GM21526 (cell line): Measurements from ENCODE around the gene PDE4D.

ENCODE experiments used
- ATAC-seq: cut with Tn5 transposase; IDR thresholded peaks from one replicate; pipeline ENCODE4 v1.9.1; 2021; ENCODE audit warnings: moderate library complexity; ENCODE audit not compliant: unreplicated experiment, low FRiP score

The PDE4D gene

GRCh38 chr5:59107692-59108091, 785.8 kb downstream of the PDE4D start:
- no peak for ATAC-seq

- no peak for ATAC-seq
These were observed 789.0 kb downstream of the PDE4D start for GRCh38 chr5:59104400-59105127.

- ATAC-seq, result no peak
These were observed 790.2 kb downstream of the PDE4D start for GRCh38 chr5:59103303-59103702.

- ATAC-seq, result no peak
These were observed 791.1 kb downstream of the PDE4D start for GRCh38 chr5:59102437-59102836.

- ATAC-seq, result no peak
These were observed 792.7 kb downstream of the PDE4D start for GRCh38 chr5:59100875-59101274.

- no peak for ATAC-seq
These were observed 793.6 kb downstream of the PDE4D start for GRCh38 chr5:59099995-59100345.

GRCh38 chr5:59099270-59099994, 794.1 kb downstream of the PDE4D start:
- no peak for ATAC-seq

GRCh38 chr5:59098743-59099142, 794.8 kb downstream of the PDE4D start:
- ATAC-seq, result no peak

GRCh38 chr5:59097712-59098111, 795.8 kb downstream of the PDE4D start:
- no peak for ATAC-seq

GRCh38 chr5:59097116-59097515, 796.4 kb downstream of the PDE4D start:
- no peak for ATAC-seq

- no peak for ATAC-seq
These were observed 798.0 kb downstream of the PDE4D start for GRCh38 chr5:59095480-59095879.

GRCh38 chr5:59094864-59095263, 798.7 kb downstream of the PDE4D start:
- no peak for ATAC-seq

GRCh38 chr5:59093329-59093728, 800.2 kb downstream of the PDE4D start:
- no peak for ATAC-seq

GRCh38 chr5:59092758-59093157, 800.8 kb downstream of the PDE4D start:
- ATAC-seq, result no peak

GRCh38 chr5:59091965-59092364, 801.6 kb downstream of the PDE4D start:
- no peak for ATAC-seq

GRCh38 chr5:59090323-59090722, 803.2 kb downstream of the PDE4D start:
- ATAC-seq, result no peak

GRCh38 chr5:59089767-59090166, 803.8 kb downstream of the PDE4D start:
- no peak for ATAC-seq

GRCh38 chr5:59088546-59088945, 805.0 kb downstream of the PDE4D start:
- no peak for ATAC-seq

- no peak for ATAC-seq
These were observed 807.5 kb downstream of the PDE4D start for GRCh38 chr5:59086024-59086423.

GRCh38 chr5:59081693-59082092, 811.8 kb downstream of the PDE4D start:
- no peak for ATAC-seq

- no peak for ATAC-seq
These were observed 813.6 kb downstream of the PDE4D start for GRCh38 chr5:59079622-59080620.
